ENCODE measurements around the gene GPER1. TPM values are rescaled to one million over a fixed set of nuclear protein-coding genes. Genes with fewer than 3 reads are reported as not detected.
A peak's percentile ranks its signal among the peaks of the same experiment; 100 is the strongest.

The GPER1 gene
- total and polyA plus RNA-seq, 4 donors = 3.7 to 7.7 (median 6.3) TPM

- Histone ChIP-seq H3K9me3 (ENCODE audit: control insufficient read depth in 4 of 4, insufficient read depth in 3 of 4, low read length in 3 of 4) (no peaks in the 10 kb centered on the region), H3K36me3 (ENCODE audit: control insufficient read depth in 4 of 4, insufficient read depth in 4 of 4, low read length in 4 of 4) (peaks cover 0 to 4% (median under 1%) of the 10 kb centered on the region in 4 donors), H3K27me3 (ENCODE audit: control insufficient read depth in 3 of 3, insufficient read depth in 3 of 3, low read length in 2 of 3) (no peaks in the 10 kb centered on the region), H3K4me3 (peak overlapping the region; percentile 76), H3K4me1 (ENCODE audit: control insufficient read depth in 5 of 5, insufficient read depth in 5 of 5, low read length in 5 of 5) (peaks cover 0 to 14% (median 7%) of the 10 kb centered on the region in 5 donors), H3K27ac (ENCODE audit: low read depth in 1 of 2, low read length in 1 of 2) (peak overlapping the region; percentile 63 to 86), H3K9ac (ENCODE audit: insufficient read depth in 1 of 2, low read length in 2 of 2) (peak overlapping the region; percentile 11 to 38)
- WGBS, 2 donors = 7 to 12% methylated on average over 33 to 51 of the region's 51 CpGs
- TF ChIP-seq CTCF (IDR thresholded peaks at IDR 0.05; ENCODE audit: control extremely low read depth, extremely low read depth) = no peak
- ATAC-seq (ENCODE audit: insufficient read depth, low FRiP score) (peak; percentile 84), DNase-seq (peak in 1 of 3 donors; percentile 17)
These were observed 49.7 kb downstream of the GPER1 start for GRCh38 chr7:1137517-1138167.

- Histone ChIP-seq H3K9ac (ENCODE audit: insufficient read depth in 1 of 2, low read length in 2 of 2) (no peak overlapping the region), H3K4me3 (no peak overlapping the region), H3K36me3 (ENCODE audit: control insufficient read depth in 4 of 4, insufficient read depth in 4 of 4, low read length in 4 of 4) (no peaks in the 10 kb centered on the region), H3K27me3 (ENCODE audit: control insufficient read depth in 3 of 3, insufficient read depth in 3 of 3, low read length in 2 of 3) (no peaks in the 10 kb centered on the region), H3K9me3 (ENCODE audit: control insufficient read depth in 4 of 4, insufficient read depth in 3 of 4, low read length in 3 of 4) (no peaks in the 10 kb centered on the region), H3K4me1 (ENCODE audit: control insufficient read depth in 5 of 5, insufficient read depth in 5 of 5, low read length in 5 of 5) (peaks cover 0 to 14% (median 7%) of the 10 kb centered on the region in 5 donors), H3K27ac (ENCODE audit: low read depth in 1 of 2, low read length in 1 of 2) (no peak overlapping the region)
- WGBS, 2 donors = 89 to 92% methylated on average over 4 of the region's 4 CpGs
- ATAC-seq (ENCODE audit: insufficient read depth, low FRiP score) (no peak), DNase-seq (no peak)
- TF ChIP-seq CTCF (IDR thresholded peaks at IDR 0.05; ENCODE audit: control extremely low read depth, extremely low read depth) = no peak
These were observed 52.7 kb downstream of the GPER1 start for GRCh38 chr7:1140476-1141104.

GRCh38 chr7:1141651-1142050 lies 53.7 kb downstream of the GPER1 start:
- WGBS, 2 donors = 87 to 90% methylated on average over 6 of the region's 6 CpGs
- H3K36me3 ChIP-seq (ENCODE audit: control insufficient read depth in 4 of 4, insufficient read depth in 4 of 4, low read length in 4 of 4) = no peaks in the 10 kb centered on the region
- no peak overlapping the region for H3K4me3 ChIP-seq
- H3K27me3 ChIP-seq (ENCODE audit: control insufficient read depth in 3 of 3, insufficient read depth in 3 of 3, low read length in 2 of 3) = no peaks in the 10 kb centered on the region
- H3K27ac ChIP-seq (ENCODE audit: low read depth in 1 of 2, low read length in 1 of 2) = no peak overlapping the region
- ATAC-seq (ENCODE audit: insufficient read depth, low FRiP score) (no peak), DNase-seq (no peak)
- no peak for TF ChIP-seq CTCF (IDR thresholded peaks at IDR 0.05; ENCODE audit: control extremely low read depth, extremely low read depth)
- no peaks in the 10 kb centered on the region for H3K9me3 ChIP-seq (ENCODE audit: control insufficient read depth in 4 of 4, insufficient read depth in 3 of 4, low read length in 3 of 4)
- H3K4me1 ChIP-seq (ENCODE audit: control insufficient read depth in 5 of 5, insufficient read depth in 5 of 5, low read length in 5 of 5) = peaks cover 0 to 13% (median 7%) of the 10 kb centered on the region in 5 donors
- no peak overlapping the region for H3K9ac ChIP-seq (ENCODE audit: insufficient read depth in 1 of 2, low read length in 2 of 2)

Data from lung (tissue), 12 donors.